ENCODE results near the gene DDX18.

DNA sequence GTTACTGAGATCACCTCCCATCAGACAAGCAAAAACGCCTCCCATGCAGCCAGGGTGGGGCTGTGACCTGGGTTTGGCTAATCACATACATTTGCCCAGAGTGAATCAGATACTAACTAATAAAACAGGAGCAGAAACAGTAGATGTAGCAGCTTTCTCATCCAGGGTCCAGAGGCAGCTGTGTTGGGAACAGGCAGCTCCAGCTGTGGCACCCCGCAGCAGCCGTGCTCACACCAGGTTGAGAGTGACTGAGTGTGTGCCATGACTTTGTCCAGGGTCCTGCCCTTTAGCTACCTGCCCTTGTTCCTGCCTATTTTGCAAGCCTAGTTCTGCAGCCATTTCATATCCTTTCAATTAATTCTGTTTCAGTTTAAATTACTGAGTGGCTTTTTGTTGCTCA, 20.5 kb downstream of the DDX18 start:
- TF ChIP-seq, protein P1, sequence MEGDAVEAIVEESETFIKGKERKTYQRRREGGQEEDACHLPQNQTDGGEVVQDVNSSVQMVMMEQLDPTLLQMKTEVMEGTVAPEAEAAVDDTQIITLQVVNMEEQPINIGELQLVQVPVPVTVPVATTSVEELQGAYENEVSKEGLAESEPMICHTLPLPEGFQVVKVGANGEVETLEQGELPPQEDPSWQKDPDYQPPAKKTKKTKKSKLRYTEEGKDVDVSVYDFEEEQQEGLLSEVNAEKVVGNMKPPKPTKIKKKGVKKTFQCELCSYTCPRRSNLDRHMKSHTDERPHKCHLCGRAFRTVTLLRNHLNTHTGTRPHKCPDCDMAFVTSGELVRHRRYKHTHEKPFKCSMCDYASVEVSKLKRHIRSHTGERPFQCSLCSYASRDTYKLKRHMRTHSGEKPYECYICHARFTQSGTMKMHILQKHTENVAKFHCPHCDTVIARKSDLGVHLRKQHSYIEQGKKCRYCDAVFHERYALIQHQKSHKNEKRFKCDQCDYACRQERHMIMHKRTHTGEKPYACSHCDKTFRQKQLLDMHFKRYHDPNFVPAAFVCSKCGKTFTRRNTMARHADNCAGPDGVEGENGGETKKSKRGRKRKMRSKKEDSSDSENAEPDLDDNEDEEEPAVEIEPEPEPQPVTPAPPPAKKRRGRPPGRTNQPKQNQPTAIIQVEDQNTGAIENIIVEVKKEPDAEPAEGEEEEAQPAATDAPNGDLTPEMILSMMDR (IDR thresholded peaks at IDR 0.05), result no peak
- no peak for TF ChIP-seq EZH2 (IDR thresholded peaks at IDR 0.05; ENCODE audit: borderline replicate concordance, insufficient read depth, low read depth, low read length, poor library complexity, severe bottlenecking)

Data from B cell (primary cell).